GM12892 (cell line): ENCODE data around the gene DSCAML1.

Experiments
- POLR2A ChIP-seq: IDR thresholded peaks from 2 replicates; pipeline ENCODE4 v1.6.1; 2011; ENCODE audit warnings: low read depth, low read length, control low read depth
- POLR2AphosphoS5 ChIP-seq: IDR thresholded peaks from 2 replicates; pipeline ENCODE4 v1.6.1; 2011; ENCODE audit warnings: low read depth, low read length, control low read depth
- TAF1 ChIP-seq: IDR thresholded peaks from 2 replicates; pipeline ENCODE4 v1.6.1; 2011; ENCODE audit warnings: low read depth, mild to moderate bottlenecking, control low read depth, low read length, borderline replicate concordance

- TF ChIP-seq POLR2A (no peak), POLR2AphosphoS5 (no peak), TAF1 (no peak)
Measured at GRCh38 chr11:117671370-117671769, 125.6 kb downstream of the DSCAML1 start.
